ENCODE measurements around the gene HEYL. TPM values are rescaled to one million over a fixed set of nuclear protein-coding genes. Genes with fewer than 3 reads are reported as not detected.

The HEYL gene
- total RNA-seq, 1 experiment from 2014 or later: 3.4 TPM

DNA sequence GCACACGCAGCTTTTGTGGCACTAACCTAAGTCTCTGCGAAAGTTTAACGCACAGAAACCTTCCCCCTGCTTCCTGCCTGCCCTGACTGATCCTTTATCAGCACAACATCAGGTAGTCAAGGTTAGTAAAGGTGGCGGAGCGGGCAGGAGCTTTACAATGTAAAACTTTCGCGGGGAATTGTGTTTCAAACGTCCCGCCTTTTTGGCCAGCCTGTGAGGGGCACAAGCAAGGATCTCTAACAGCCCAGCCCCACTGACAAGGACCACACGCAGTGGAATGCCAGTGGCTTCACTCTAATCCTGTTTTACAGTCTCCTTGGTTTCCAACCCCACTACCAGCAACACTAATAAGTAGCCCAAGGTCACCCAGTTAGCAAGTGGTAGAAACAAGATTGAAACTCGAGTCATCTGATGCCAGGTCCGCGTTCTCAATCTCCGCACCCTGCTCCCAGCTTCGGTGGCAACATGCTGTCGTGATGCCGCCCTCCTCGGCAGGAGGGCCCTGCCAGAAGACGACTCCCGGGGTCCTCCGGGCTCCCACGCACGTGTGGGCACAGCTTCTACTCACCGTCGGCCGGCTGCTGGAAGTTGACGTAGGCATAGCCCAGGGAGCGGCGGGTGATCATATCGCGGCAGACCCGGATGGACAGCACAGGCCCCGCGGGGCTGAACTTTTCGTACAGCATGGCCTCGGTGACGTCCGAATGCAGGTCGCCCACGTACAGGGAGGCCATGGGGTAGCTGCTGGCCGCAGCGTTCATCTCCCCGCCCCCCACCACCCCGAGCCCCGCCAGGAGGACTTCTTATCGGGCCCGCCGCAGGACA lies 64.0 kb downstream of the HEYL start:
- TF ChIP-seq, protein P1, sequence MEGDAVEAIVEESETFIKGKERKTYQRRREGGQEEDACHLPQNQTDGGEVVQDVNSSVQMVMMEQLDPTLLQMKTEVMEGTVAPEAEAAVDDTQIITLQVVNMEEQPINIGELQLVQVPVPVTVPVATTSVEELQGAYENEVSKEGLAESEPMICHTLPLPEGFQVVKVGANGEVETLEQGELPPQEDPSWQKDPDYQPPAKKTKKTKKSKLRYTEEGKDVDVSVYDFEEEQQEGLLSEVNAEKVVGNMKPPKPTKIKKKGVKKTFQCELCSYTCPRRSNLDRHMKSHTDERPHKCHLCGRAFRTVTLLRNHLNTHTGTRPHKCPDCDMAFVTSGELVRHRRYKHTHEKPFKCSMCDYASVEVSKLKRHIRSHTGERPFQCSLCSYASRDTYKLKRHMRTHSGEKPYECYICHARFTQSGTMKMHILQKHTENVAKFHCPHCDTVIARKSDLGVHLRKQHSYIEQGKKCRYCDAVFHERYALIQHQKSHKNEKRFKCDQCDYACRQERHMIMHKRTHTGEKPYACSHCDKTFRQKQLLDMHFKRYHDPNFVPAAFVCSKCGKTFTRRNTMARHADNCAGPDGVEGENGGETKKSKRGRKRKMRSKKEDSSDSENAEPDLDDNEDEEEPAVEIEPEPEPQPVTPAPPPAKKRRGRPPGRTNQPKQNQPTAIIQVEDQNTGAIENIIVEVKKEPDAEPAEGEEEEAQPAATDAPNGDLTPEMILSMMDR (IDR thresholded peaks at IDR 0.05; ENCODE audit: insufficient read depth in 1 of 2, low read depth in 1 of 2, low read length in 1 of 2, severe bottlenecking in 1 of 2, unreplicated experiment in 1 of 2): no peak
- ChIA-PET CTCF (interaction anchor here (0.6 kb wide), 2 partner anchors 31 to 370 kb away, joined by 4 to 6 read pairs; no protein-coding TSS in a partner anchor), POLR2A (no interaction called here)
- DNase-seq: peak in 1 of 2 experiments; percentile 19
- H3K4me3 ChIP-seq (ENCODE audit: low read depth, low read length): peak overlapping the region; percentile 77
- H3K9me3 ChIP-seq: no peaks in the 10 kb centered on the region
- no peaks in the 10 kb centered on the region for H3K27me3 ChIP-seq (replicated peaks; ENCODE audit: control insufficient read depth, insufficient read depth, low read length)
- intact Hi-C loops (cut with micrococcal nuclease; ENCODE audit: unreplicated experiment): no loop called here
- Mint-ChIP-seq H3K36me3 (ENCODE audit: insufficient read depth, unreplicated experiment) (peaks cover 64% of the 10 kb centered on the region), H3K27me3 (ENCODE audit: insufficient read depth, unreplicated experiment) (no peaks in the 10 kb centered on the region), H3K27ac (ENCODE audit: unreplicated experiment) (peak overlapping the region; percentile 50), H3K9me3 (ENCODE audit: unreplicated experiment) (no peaks in the 10 kb centered on the region), H3K4me1 (ENCODE audit: low read depth, unreplicated experiment) (no peaks in the 10 kb centered on the region), H3K4me3 (ENCODE audit: unreplicated experiment) (peak overlapping the region; percentile 77)
- H3K36me3 ChIP-seq (ENCODE audit: control insufficient read depth, insufficient read depth, low read length): peaks cover 5% of the 10 kb centered on the region
- no peaks in the 10 kb centered on the region; the same call in none of the 2 replicates for H3K4me1 ChIP-seq
- no TSS peak for BruUV-seq (replicated peaks)

DNA sequence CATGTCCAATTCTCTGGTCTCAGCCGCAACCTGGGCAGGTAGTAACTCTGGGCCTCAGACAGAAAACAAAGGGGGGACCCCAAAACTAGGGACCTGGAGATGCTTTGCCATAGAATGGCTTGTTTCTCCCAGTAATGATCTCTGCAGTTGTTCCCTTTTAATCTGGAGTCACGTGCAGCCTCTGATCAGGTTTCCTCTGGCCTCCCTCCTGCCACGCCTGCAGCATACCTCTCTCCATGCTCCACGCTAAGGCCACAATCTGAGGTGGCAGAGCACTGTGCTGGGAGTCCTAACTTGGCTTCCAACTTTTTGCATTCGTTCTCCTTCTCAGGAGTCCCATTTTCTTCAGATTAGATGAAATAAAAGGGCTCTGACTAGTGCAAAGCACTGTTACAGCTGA lies 64.8 kb downstream of the HEYL start:
- intact Hi-C loops (cut with micrococcal nuclease; ENCODE audit: unreplicated experiment): no loop called here
- Histone ChIP-seq H3K4me3 (ENCODE audit: low read depth, low read length) (peak overlapping the region; percentile 77), H3K27me3 (replicated peaks; ENCODE audit: control insufficient read depth, insufficient read depth, low read length) (no peaks in the 10 kb centered on the region), H3K9me3 (no peaks in the 10 kb centered on the region), H3K36me3 (ENCODE audit: control insufficient read depth, insufficient read depth, low read length) (peaks cover 5% of the 10 kb centered on the region), H3K4me1 (no peaks in the 10 kb centered on the region; the same call in none of the 2 replicates)
- H3K4me1 Mint-ChIP-seq (ENCODE audit: low read depth, unreplicated experiment): no peaks in the 10 kb centered on the region
- DNase-seq: no peak
- no peaks in the 10 kb centered on the region for H3K9me3 Mint-ChIP-seq (ENCODE audit: unreplicated experiment)
- H3K27ac Mint-ChIP-seq (ENCODE audit: unreplicated experiment): peak overlapping the region; percentile 50
- ChIA-PET POLR2A (no interaction called here), CTCF (no interaction called here)
- peaks cover 71% of the 10 kb centered on the region for H3K36me3 Mint-ChIP-seq (ENCODE audit: insufficient read depth, unreplicated experiment)
- TF ChIP-seq, protein P1 (IDR thresholded peaks at IDR 0.05; ENCODE audit: insufficient read depth in 1 of 2, low read depth in 1 of 2, low read length in 1 of 2, severe bottlenecking in 1 of 2, unreplicated experiment in 1 of 2): no peak
- H3K27me3 Mint-ChIP-seq (ENCODE audit: insufficient read depth, unreplicated experiment): no peaks in the 10 kb centered on the region
- BruUV-seq (replicated peaks): no TSS peak
- peak overlapping the region; percentile 77 for H3K4me3 Mint-ChIP-seq (ENCODE audit: unreplicated experiment)

Other genes with a start within 250 kb of the HEYL start
- 3.2 and 3.6 TPM in 2 replicates for gene BMP8A, start 148.0 kb downstream of the HEYL start, total RNA-seq (2022)
- 242 and 245 TPM in 2 replicates for gene PABPC4, start 62.9 kb downstream of the HEYL start, total RNA-seq (2022)
- gene NT5C1A, start 32.5 kb upstream of the HEYL start, total RNA-seq (2022): not detected in 2 replicates
- gene HPCAL4, start 51.8 kb upstream of the HEYL start, total RNA-seq (2022): 0.07 and 0.14 TPM in 2 replicates
- 39.2 and 41.7 TPM in 2 replicates for gene PPIE, start 99.2 kb upstream of the HEYL start, total RNA-seq (2022)
- gene OXCT2, start 131.7 kb upstream of the HEYL start, total RNA-seq (2022): 4.6 and 6.4 TPM in 2 replicates
- 5.8 and 5.9 TPM in 2 replicates for gene BMP8B, start 149.2 kb upstream of the HEYL start, total RNA-seq (2022)
- gene TRIT1, start 243.9 kb upstream of the HEYL start, total RNA-seq (2022): 18.9 and 23.5 TPM in 2 replicates